Thyroid gland (tissue), 4 donors: ENCODE measurements around the gene GNG14.

Experiments
- POLR2A ChIP-seq, 2 donors: fragments of 450-650 bp; IDR thresholded peaks; one replicate each; pipeline ENCODE4 v1.6.1; 2017; ENCODE audit warnings: antibody characterized with exemption in 2 of 2, mild to moderate bottlenecking in 2 of 2, moderate library complexity in 1 of 2
- TF ChIP-seq, protein P1 (sequence below), 6 experiments: fragments of 200-600 bp in 3 of 6; fragments of 450-650 bp in 3 of 6; sonication (generic) in 3 of 6; IDR thresholded peaks; one replicate each; pipeline ENCODE4 v1.5.1; 2016 to 2019; ENCODE audit warnings: antibody characterized with exemption in 6 of 6, mild to moderate bottlenecking in 2 of 6, inconsistent platforms in 1 of 6, moderate library complexity in 1 of 6

GRCh38 chr19:12657966-12658365 lies 29.8 kb upstream of the GNG14 start:
- TF ChIP-seq, protein P1, sequence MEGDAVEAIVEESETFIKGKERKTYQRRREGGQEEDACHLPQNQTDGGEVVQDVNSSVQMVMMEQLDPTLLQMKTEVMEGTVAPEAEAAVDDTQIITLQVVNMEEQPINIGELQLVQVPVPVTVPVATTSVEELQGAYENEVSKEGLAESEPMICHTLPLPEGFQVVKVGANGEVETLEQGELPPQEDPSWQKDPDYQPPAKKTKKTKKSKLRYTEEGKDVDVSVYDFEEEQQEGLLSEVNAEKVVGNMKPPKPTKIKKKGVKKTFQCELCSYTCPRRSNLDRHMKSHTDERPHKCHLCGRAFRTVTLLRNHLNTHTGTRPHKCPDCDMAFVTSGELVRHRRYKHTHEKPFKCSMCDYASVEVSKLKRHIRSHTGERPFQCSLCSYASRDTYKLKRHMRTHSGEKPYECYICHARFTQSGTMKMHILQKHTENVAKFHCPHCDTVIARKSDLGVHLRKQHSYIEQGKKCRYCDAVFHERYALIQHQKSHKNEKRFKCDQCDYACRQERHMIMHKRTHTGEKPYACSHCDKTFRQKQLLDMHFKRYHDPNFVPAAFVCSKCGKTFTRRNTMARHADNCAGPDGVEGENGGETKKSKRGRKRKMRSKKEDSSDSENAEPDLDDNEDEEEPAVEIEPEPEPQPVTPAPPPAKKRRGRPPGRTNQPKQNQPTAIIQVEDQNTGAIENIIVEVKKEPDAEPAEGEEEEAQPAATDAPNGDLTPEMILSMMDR (IDR thresholded peaks at IDR 0.05): no peak
- no peak for TF ChIP-seq POLR2A (IDR thresholded peaks at IDR 0.05)
